ENCODE data around the gene ITGA11. TPM values are rescaled to one million over a fixed set of nuclear protein-coding genes. Genes with fewer than 3 reads are reported as not detected.
"Not testable (repeated sequence)": the region's sequence is repeated elsewhere in the genome, so short reads cannot be mapped to it uniquely, and the experiment has no call there.

ITGA11 gene
- total RNA-seq, 1 donor from 2014 or later: 6.3 TPM

DNA sequence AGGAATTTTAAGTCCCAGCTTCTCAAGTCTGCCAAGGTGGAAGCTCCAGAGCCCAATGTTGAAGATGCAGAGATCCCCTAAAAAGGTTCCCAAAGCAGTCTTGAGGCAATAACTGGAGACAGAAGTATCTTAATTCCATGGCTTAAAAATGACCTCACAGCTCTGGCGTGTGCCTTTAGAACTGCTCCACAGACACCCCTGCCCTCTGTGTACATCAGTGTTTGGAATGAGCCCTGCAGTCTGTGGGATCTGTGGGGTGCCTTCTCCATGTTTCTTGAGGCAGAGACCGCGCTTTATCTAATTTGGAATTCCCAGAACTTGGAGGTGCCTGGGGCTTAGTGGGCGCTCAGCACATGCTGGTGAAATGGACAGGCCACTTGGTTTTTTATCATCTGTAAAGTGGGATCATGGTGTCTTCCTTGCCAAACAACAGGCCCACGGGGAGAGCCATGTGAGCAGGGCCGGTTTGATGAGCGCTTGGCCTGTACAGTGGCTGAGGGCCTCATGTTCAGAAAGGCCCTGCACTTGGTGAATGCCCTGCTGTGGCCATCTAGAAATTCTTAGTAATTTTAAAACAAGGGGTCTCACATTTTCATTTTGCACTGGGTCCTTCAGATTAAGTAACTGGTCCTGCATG is 7.1 kb downstream of the ITGA11 start:
- DNase-seq (ENCODE audit: low read depth in 2 of 2): no peak

DNA sequence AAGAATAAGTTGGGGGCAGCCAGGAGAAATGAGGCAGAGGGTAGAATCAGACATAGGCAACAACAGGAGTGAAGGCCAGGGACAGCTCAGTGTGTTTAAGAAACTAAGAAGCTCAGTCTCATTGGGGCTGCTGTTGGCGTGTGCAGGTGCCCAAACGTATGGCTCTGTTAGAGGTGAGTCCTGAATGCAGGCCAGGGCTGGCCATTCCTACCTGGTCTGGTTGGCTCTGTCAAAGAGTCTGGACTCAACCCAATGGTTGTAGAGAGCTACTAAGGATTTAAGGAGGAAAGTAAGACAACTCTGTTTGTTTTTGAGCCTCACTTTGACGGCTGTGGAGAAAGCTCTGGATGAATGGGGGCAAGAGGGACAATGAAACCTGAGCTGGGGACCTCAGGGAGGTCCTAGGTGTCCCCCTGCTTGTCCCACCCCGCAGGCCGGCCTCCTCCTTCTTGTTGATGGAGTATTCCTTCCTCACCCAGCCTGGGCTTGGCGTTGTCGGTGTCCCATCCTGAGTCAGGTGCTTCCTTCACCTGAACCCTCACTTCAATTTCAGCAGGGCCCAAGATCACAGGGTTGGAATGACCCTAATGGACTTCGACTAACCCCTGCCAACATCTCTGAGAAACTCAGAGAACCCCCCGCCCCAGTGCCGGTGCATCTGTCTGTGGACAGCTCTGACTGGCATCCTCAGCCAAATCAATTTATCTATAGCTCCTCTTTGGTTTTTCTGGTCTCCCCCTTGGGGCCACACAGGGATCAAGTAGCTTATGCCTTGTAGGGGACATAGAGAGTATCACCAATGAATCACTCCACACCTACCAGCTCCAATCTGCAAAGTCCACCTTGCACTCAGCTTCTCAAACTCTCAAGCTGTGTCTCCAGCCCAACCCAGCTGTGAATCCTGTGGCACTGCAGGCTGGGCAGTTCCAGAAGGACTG is 8.3 kb downstream of the ITGA11 start:
- no peak for DNase-seq (ENCODE audit: low read depth in 2 of 2)

DNA sequence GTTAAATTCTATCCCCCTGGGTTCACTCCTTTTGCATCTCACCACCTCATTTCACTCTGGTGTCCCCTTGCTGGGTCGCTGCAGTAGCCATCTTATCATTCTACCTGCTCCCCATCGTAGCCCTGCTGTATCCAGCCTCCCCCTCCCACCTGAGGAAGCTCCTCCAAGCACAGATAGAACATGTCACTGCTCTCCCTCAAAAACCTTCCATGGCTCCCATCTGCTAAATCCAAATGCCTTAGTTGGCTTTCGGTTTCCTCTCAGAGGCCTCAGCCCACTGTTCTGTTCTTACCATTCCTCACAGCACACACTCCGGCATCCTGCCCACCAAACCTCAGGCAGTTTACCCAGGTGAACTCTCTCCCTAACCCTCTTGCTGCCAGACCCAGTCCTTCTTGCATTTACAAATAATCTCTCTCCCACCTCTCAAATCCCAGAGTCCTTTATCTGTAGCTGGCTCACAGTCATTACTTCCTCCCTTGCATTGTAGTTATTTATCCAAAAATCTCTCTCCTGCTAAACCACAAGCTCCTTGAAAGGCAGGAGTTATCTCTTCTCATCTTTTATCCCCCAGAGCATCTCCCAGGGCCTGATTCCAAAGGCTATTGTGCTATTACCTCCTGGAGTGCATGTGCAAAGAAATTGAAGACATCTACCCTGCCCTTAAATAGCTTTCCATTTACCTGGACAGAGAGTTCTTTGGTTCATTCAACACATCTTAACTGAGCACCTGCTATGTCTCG is 9.4 kb downstream of the ITGA11 start:
- not testable (repeated sequence) for DNase-seq (ENCODE audit: low read depth in 2 of 2)

DNA sequence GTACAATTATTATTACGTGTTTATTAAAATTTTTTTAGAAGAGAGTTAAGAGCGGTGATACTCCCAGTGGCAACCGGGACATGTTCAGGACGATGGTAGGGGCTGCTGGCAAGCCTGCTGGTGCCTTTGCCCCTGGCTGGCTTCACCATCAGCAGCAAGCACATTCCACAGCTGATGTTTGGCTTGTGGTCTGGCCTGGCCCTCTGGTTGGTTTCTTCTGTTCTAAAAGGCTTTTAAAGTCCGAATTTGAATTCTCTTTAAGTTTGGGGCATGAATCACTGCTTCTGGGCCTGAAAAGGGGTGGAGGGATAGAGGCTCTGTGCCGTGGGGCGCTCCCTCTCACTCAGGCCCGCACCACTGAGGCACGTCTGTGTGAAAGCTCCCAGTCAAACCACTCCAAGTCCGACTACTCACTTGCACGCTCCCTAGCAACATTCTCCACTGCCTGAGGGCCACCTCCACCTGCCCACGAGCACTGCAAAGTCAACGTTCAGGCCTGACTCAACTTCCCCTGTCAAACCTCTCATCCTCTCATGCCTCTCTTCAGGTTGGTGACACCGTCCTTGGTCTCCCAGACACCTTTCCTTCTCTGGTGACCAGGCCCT is 10.1 kb downstream of the ITGA11 start:
- no peak for DNase-seq (ENCODE audit: low read depth in 2 of 2)

DNA sequence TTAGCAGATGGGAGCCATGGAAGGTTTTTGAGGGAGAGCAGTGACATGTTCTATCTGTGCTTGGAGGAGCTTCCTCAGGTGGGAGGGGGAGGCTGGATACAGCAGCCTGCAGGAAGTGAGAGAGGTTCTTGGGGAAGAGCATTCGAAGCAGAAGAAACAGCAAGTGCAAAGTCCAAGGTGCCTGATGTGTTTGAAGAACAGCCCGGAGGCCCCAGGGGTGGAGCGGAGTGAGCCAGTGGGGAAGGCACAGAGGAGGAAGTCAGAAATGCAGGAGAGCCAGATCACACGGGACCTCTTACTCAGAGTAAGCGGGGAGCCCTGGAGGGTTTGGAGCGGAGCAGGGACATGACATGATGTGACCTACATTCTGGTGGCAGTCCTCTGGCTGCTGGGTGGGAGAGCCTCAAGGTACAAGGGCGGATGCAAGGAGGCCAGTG is 10.8 kb downstream of the ITGA11 start:
- DNase-seq (ENCODE audit: low read depth in 2 of 2): no peak

DNA sequence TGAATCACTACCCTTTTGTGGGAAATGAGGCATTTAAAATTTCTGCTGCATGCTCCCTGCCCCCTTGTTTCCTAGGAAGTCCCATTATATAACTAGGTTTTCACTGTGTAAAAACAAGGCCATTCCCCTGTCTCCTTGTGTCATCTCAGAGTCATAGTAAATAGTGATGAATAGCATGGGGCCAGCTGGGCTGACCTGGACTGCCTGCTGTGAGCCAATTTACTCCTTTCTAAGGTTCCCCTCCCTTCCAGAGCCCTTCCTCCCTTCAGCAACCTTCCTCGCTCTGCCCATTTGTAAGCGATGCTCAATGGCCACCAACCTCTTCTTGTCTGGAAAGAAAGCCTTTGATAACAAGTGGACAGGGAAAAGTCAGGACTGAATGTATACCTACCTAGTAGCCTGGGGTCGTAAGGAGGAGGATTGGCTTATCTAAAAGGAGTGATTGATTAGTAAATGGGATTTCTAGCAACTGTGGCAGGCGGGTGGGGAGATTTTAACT is 11.7 kb downstream of the ITGA11 start:
- no peak for DNase-seq (ENCODE audit: low read depth in 2 of 2)

DNA sequence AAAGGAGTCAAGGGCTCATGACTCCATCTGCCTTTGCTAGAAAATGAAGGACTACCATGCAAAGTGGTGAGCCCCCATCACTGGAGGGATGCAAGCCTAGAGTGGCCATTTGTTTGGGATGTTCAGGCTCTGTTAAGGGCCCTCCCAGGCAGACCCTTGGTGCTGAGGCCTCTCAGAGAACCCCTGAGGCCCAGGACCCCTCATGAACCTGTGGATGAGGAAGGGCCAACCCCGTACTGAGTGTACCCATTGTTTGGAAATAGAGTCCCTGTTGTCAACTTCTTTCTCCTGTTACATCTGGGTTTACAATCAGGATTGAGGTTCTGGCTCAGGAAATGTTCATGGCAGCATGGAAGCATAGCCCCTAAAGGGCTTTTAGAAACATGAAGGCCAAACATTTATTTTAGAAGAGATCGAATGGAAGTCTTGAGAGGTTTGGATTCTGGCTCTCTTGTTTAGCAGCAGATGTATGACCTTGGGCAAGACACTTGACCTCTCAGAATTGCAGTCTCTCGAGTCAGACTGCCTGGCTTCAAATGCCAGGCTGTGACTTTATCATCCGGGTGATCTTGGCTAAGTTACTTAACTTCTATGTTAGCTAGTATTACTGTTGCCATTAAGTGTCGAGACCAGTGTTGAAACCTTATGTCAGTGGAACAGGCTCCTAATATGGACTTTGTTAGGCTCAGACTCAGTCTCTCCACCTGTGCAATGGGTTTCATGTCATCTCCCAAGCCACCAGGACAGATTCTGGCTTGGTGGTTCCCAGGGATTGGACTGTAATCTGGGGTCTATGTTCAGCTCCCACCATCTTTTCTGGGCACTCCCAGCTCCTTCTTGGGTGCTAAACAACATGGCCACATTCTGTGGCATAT is 12.4 kb downstream of the ITGA11 start:
- DNase-seq (ENCODE audit: low read depth in 2 of 2): no peak

DNA sequence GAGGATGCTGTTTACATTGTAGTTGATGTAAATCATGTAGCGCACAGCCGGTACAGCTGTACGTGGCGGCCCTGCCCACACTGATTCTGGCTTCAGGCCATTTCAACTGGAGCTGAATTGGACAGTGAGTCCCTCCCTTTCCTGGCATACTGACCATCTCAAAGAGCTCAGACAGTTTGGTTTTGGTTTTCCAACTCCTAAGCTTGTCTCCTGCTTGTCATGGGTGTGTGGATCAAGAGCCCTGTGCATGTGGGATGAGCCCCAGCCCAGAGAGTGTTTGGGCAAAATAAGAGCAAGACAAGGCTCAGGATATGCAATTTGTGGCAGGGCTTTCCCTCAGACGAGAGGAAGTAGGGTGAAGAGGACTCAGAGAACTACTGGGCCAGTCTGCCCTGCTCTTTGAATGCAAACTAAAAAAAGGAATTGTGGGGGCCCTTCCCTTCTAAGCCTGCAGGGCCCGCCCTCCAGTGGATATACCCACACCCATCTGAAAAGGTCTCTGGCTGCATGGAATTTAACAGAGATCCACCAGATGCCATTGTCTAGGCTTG is 13.3 kb downstream of the ITGA11 start:
- DNase-seq (ENCODE audit: low read depth in 2 of 2): peak; percentile 64 to 74

DNA sequence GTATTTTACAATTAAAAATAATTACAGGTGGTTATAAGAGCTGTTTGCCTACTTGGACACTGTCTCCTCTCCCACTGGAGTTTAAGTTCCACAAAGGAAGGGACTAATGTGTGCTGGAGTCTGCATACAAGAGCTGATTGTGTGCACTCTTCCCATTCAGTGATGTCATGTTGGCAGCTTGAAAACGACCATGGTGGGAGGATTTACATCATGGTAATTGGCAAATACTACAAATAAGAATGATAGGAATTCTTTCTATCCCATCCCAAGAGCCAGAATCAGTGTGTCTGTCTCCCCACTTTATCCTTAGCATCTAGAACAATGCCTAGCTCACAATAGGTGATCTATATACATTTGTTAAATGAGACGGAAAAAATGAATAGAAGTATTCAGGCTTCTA is 14.1 kb downstream of the ITGA11 start:
- no peak for DNase-seq (ENCODE audit: low read depth in 2 of 2)

DNA sequence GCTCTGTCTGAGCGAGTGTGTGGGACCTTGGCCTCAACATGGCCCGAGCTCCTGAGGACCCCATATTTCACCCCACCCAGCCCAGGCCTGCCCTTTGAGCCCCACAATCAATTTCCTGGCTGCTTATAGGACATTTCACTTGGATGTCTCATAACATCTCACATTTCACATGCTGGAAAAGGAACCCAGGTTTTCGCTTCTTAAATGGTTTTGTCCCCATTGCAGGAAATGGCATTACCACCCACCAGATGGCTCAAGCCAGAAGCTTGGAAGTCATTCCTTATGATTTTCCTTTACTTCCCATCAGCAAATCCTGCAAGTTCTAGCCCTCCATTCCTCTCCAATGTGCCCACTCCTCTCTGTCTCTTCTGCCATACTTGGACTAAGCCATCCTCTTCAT is 14.9 kb downstream of the ITGA11 start:
- DNase-seq (ENCODE audit: low read depth in 2 of 2): no peak

DNA sequence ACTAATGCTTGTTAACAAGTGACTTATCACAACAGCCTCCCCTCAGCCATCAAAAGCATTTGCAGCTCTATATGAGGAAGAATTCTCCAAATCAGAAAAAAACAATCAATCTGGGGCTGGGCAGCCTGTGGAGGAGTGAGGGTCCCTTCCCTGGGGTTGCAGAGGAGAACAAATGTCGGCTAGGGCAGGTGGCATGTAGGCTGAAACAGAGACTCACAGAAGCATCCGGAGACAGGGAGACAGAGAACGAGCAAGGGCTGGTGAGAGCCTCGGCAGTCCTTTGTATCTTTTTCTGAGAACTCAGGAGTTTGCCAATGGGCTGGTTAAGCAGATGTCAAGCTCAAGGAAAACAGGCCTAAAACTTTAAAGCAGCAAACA is 15.8 kb downstream of the ITGA11 start:
- no peak for DNase-seq (ENCODE audit: low read depth in 2 of 2)

DNA sequence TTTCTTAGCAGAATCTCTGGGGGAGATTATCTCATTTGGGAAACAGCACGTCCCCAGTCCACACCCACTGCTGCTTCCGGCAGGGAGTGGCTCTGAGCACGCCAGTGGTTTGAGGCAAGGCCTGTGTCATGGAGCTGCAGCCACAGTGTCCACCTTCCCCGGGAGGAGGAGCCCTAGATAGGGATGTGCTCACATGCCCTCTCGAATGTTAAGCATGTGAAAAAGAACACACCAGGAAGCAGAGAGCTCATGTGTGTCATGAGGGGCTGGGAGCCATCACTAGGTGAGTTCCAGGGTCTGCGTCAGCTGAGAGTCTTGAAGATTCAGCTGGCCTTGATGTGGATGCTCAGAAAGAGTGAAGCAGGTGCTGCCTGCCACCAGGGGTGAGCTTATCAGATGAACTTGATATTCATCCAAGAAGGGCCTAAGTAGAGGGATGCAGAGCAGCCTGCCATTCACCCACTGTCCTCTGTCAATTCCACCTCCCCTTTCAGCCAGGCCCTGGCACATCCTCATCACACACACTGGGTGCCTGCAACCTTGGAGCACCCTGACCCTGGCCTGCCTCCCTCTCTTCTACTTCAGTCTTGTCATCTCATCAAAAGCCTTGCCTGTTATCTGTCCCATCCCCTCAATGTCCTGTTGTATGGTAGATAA is 16.3 kb downstream of the ITGA11 start:
- DNase-seq (ENCODE audit: low read depth in 2 of 2): no peak

DNA sequence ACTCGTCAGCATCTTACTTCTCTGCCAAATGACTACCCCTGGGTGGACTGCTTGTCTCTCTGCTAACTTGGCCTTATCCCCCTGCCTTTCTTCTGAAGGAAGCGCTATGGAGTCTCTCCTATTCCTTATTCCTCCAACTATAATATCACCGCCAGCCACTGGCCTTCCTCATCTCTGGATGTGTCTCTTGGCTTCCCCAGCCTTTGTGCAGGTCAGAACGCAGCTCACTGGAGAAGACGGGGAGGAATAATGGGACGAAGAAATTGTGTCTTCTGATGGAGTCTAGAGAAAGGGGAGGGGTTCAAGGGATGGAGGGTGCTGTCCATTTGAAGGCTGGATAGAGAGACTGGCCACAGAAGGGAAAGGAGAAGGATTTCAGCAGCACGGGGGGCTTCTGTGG is 16.9 kb downstream of the ITGA11 start:
- DNase-seq (ENCODE audit: low read depth in 2 of 2): no peak

DNA sequence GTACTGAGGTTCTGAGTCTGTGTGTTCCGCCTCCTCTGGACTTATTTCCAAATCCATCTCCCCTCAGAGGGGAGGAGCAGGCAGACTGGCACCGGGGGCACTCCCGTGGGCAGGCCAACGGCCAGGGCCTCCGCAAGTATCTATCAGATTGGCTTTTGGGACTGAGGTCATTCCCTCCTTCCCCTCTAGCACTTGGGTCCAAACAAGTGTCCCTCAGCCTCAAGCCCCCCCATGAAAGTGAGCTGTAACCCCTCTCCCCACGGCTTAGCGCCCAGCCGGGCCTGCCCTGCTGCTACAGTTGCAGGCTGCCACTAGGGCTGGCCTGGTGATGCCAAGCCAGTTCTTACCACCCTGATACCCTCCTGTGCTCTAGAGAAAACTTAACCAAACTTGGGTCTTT is 17.4 kb downstream of the ITGA11 start:
- DNase-seq (ENCODE audit: low read depth in 2 of 2): no peak

DNA sequence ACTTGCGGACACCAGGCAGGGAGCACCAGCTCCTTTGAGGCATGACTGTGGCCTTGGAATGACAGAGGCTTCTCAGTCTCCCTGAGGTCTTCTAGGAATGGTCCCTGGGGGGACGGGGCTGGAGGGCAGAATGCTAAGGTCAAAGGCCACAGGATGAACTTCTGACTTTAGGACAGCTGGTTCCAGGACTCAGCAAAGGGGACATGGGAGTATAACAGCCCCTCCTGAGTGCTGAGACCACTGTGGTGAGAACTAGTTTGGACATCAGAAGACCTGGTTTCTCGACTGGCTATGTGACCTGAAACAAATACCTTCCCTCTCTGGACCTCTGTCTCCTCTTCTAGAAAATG is 17.8 kb downstream of the ITGA11 start:
- DNase-seq (ENCODE audit: low read depth in 2 of 2): no peak

DNA sequence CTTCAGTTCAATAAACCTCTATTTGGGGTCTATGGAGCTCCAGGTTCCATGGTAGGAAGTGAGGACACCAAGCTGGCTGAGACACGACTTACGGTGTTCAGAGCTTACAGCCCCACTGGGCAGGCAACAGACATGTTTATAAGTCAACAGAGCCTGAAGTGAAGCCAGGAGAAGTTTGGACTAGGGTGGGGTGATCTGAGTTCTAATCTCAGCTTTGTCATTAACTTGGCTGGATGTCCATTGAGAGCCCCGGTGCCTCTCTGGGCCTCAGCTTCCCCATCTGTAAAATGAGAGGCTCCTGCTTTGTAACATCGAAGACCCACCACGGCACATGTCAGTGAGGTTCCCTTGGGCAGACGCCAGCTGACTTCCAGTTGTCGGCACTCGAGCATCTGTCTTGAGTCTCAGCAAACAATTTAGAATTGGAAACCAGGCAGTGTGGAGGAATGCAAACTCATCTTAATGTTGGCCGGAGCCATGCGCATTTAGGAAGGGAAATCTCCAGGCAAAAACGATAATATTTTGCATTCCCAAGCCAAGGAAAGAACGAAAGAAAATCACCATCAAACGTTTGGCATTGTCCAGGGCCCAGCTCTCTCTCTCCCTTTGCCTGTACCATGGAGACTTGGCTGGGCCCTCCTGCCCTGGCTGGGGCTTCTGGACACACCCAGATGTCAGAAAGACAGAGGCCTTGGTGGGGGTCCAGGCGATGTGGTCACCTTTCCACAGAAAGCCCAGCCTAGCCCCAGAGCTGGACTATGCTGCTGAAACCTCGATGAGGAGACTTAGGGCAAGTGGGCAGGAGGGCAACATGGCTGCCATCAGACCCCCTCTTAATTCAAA is 18.4 kb downstream of the ITGA11 start:
- no peak for DNase-seq (ENCODE audit: low read depth in 2 of 2)

DNA sequence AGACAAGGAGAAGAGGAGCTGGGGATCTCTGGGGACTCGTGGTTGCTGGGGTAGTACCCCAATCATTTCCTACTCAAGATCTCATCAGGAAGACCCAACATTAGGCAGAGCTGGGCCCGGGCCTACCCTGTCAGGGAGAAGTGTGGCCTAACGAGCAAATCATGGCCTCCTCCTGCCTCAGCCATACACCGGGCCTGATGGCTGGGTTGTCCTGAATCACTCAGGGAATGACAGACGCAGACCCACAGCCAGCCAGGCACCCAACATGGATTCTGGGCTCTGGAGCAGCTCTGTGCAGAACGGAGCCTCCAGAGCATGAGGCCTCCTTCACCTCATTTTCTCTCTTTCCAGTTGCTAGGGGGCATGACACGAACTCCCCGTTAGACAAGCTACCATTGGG is 19.7 kb downstream of the ITGA11 start:
- DNase-seq (ENCODE audit: low read depth in 2 of 2): no peak

DNA sequence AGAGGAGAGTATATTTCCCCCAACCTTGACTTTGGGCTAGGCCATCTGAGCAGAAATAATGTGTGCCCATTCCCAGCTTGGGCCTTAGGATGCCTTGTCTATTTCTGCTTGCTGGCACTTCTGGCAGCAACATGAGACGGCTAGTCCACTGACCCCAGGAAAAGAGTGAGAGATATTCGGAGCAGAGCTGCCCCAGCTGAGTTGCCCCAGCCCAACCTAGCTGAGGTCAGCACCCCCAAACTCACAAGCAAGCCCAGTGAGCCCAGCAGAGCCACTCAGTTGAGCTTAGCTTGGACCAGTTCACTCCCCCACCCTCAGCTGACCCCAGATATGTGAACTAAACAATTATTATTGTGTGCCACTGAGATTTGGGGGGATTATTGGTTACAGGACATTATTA is 20.2 kb downstream of the ITGA11 start:
- no peak for DNase-seq (ENCODE audit: low read depth in 2 of 2)

DNA sequence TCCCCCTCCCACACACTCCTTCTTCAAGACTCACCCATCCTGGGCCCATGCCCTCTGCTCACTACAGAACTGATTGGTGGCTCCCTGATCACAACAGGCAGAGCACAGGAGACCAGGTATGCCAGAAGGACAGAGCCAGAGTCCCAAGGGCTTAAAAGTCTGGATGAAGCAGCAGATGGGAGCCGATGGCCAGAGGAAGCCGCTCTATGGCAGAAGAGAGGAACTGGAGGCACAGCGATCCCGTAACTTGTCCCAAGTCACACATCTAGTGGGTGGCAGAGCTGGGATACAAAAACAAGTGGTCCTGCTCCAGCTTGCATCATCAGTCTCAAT is 20.7 kb downstream of the ITGA11 start:
- DNase-seq (ENCODE audit: low read depth in 2 of 2): no peak
